Sigmoid colon (tissue), 4 donors: ENCODE results near the gene CRYBB2.

Experiments used
- EP300 ChIP-seq, 4 donors: sonication (generic); formaldehyde crosslinking; IDR thresholded peaks; one replicate each; pipeline ENCODE4 v1.6.1; 2017; ENCODE audit warnings: antibody characterized with exemption in 4 of 4
- TF ChIP-seq, protein P1 (sequence below), 4 experiments: fragments of 450-650 bp in 3 of 4; fragments of 200-600 bp in 1 of 4; IDR thresholded peaks; one replicate each; pipeline ENCODE4 v1.5.1; 2016 to 2019; ENCODE audit warnings: antibody characterized with exemption in 4 of 4, mild to moderate bottlenecking in 3 of 4, moderate library complexity in 2 of 4

DNA sequence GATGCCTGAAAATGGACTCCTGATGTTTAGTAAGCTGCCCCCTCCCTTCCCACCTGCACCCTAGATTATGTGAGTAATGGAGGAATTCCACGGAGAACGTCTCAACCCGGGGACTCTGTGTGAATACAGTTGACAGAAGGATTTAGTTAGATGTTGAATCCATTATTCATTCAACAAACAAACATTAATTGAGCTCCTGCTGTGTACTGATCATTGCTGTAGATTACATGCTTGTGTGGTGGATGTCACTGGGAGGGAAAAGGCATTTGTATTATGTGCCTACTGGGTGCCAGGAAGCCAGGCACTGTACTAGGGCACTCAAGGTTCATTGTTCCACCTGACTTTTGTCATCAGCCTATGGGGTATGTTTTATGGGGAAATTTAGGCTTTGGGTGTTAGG, 42.6 kb upstream of the CRYBB2 start:
- TF ChIP-seq, protein P1, sequence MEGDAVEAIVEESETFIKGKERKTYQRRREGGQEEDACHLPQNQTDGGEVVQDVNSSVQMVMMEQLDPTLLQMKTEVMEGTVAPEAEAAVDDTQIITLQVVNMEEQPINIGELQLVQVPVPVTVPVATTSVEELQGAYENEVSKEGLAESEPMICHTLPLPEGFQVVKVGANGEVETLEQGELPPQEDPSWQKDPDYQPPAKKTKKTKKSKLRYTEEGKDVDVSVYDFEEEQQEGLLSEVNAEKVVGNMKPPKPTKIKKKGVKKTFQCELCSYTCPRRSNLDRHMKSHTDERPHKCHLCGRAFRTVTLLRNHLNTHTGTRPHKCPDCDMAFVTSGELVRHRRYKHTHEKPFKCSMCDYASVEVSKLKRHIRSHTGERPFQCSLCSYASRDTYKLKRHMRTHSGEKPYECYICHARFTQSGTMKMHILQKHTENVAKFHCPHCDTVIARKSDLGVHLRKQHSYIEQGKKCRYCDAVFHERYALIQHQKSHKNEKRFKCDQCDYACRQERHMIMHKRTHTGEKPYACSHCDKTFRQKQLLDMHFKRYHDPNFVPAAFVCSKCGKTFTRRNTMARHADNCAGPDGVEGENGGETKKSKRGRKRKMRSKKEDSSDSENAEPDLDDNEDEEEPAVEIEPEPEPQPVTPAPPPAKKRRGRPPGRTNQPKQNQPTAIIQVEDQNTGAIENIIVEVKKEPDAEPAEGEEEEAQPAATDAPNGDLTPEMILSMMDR (IDR thresholded peaks at IDR 0.05), result no peak
- TF ChIP-seq EP300 (IDR thresholded peaks at IDR 0.05), result no peak
